Stimulated activated CD8-positive, alpha-beta memory T cell treated with anti-CD3 and anti-CD28 coated beads, Interleukin-4, amount 100 ng/mL, for 48 hours (primary cell): ENCODE results near the gene AACS.

ENCODE experiments used
- DNase-seq: peaks from one replicate; pipeline ENCODE4 v3.0.0-alpha.2; 2020

Gene AACS

GRCh38 chr12:125187780-125188741, 122.8 kb downstream of the AACS start:
- DNase-seq, result no peak

GRCh38 chr12:125189015-125189414, 123.8 kb downstream of the AACS start:
- no peak for DNase-seq

- no peak for DNase-seq
These were observed 124.3 kb downstream of the AACS start for GRCh38 chr12:125189502-125189901.

- no peak for DNase-seq
These were observed 126.3 kb downstream of the AACS start for GRCh38 chr12:125191361-125192087.

GRCh38 chr12:125192690-125193221, 127.5 kb downstream of the AACS start:
- no peak for DNase-seq
